Measurements from ENCODE around the gene DCBLD1.

GRCh38 chr6:117540670-117541069 lies 58.2 kb downstream of the DCBLD1 start:
- TF ChIP-seq CTCF (conservative IDR thresholded peaks at IDR 0.05; ENCODE audit: low read depth, low read length) (no peak), EZH2 (IDR thresholded peaks at IDR 0.05; ENCODE audit: borderline replicate concordance, low read depth, low read length, poor library complexity, severe bottlenecking) (no peak)

Measured in A673 (cell line).